Trophoblast cell (in vitro differentiated cells and primary cell): ENCODE data around the gene NEU3.

Experiments
- DNase-seq, 2 donors: peaks; one replicate each; pipeline ENCODE4 v3.0.0-alpha.2; 2016
- H2AFZ ChIP-seq: 2 replicates; pipeline ENCODE4 v1.6.1; 2013; ENCODE audit warnings: low read length, moderate library complexity, mild to moderate bottlenecking; ENCODE audit not compliant: insufficient read depth, poor library complexity
- H2AK5ac ChIP-seq: 2 replicates; pipeline ENCODE4 v1.6.1; 2013; ENCODE audit warnings: mild to moderate bottlenecking, low read length
- H2BK120ac ChIP-seq: 2 replicates; pipeline ENCODE4 v1.6.1; 2013; ENCODE audit warnings: low read length, mild to moderate bottlenecking, moderate library complexity; ENCODE audit not compliant: insufficient read depth, poor library complexity
- H2BK12ac ChIP-seq: 2 replicates; pipeline ENCODE4 v1.6.1; 2013; ENCODE audit warnings: mild to moderate bottlenecking, low read length, moderate library complexity
- H2BK5ac ChIP-seq: 2 replicates; pipeline ENCODE4 v1.6.1; 2013; ENCODE audit warnings: low read length, low read depth, moderate library complexity, mild to moderate bottlenecking; ENCODE audit not compliant: poor library complexity
- H3K14ac ChIP-seq: 2 replicates; pipeline ENCODE4 v1.6.1; 2013; ENCODE audit warnings: mild to moderate bottlenecking, low read length
- H3K18ac ChIP-seq: 2 replicates; pipeline ENCODE4 v1.6.1; 2013; ENCODE audit warnings: mild to moderate bottlenecking, low read length
- H3K23ac ChIP-seq: 2 replicates; pipeline ENCODE4 v1.6.1; 2013; ENCODE audit warnings: low read length
- H3K27ac ChIP-seq: 2 replicates; pipeline ENCODE4 v1.5.1; 2013; ENCODE audit warnings: low read depth, mild to moderate bottlenecking, inconsistent platforms, low read length, moderate library complexity
- H3K27me3 ChIP-seq: 2 replicates; pipeline ENCODE4 v1.6.1; 2013; ENCODE audit warnings: inconsistent platforms, mild to moderate bottlenecking, low read length, moderate library complexity; ENCODE audit not compliant: insufficient read depth
- H3K36me3 ChIP-seq, 2 experiments: 1 replicate in 1 of 2; 2 replicates in 1 of 2; pipeline ENCODE4 v1.6.1; 2013; ENCODE audit warnings: low read length in 2 of 2, mild to moderate bottlenecking in 2 of 2, moderate library complexity in 1 of 2; ENCODE audit not compliant: insufficient read depth in 2 of 2, control insufficient read depth in 1 of 2
- H3K4ac ChIP-seq: 2 replicates; pipeline ENCODE4 v1.6.1; 2013; ENCODE audit warnings: low read depth, mild to moderate bottlenecking, low read length, moderate library complexity
- H3K4me1 ChIP-seq, 2 experiments: 1 replicate in 1 of 2; 2 replicates in 1 of 2; pipeline ENCODE4 v1.6.1; 2013; ENCODE audit warnings: low read length in 2 of 2, mild to moderate bottlenecking in 2 of 2, moderate library complexity in 1 of 2; ENCODE audit not compliant: insufficient read depth in 2 of 2, control insufficient read depth in 1 of 2
- H3K4me2 ChIP-seq: 2 replicates; pipeline ENCODE4 v1.6.1; 2013; ENCODE audit warnings: inconsistent platforms, mild to moderate bottlenecking, low read length, moderate library complexity
- H3K4me3 ChIP-seq: 2 replicates; pipeline ENCODE4 v1.5.1; 2013; ENCODE audit warnings: mild to moderate bottlenecking, low read depth, low read length, inconsistent platforms
- H3K79me1 ChIP-seq: one replicate; pipeline ENCODE4 v1.6.1; 2013; ENCODE audit warnings: low read length
- H3K79me2 ChIP-seq: 2 replicates; pipeline ENCODE4 v1.6.1; 2013; ENCODE audit warnings: low read length, mild to moderate bottlenecking; ENCODE audit not compliant: control insufficient read depth, insufficient read depth, poor library complexity
- H3K9ac ChIP-seq: 2 replicates; pipeline ENCODE4 v1.6.1; 2013; ENCODE audit warnings: mild to moderate bottlenecking, low read length
- H3K9me3 ChIP-seq: 2 replicates; pipeline ENCODE4 v1.6.1; 2013; ENCODE audit warnings: low read depth, mild to moderate bottlenecking, control low read depth, inconsistent platforms, low read length; ENCODE audit not compliant: insufficient read depth
- H4K12ac ChIP-seq: 2 replicates; pipeline ENCODE4 v1.6.1; 2013; ENCODE audit warnings: low read depth, mild to moderate bottlenecking, low read length, moderate library complexity
- H4K8ac ChIP-seq: 2 replicates; pipeline ENCODE4 v1.6.1; 2013; ENCODE audit warnings: low read depth, mild to moderate bottlenecking, low read length, moderate library complexity
- H4K91ac ChIP-seq: one replicate; pipeline ENCODE4 v1.6.1; 2013; ENCODE audit warnings: low read depth, mild to moderate bottlenecking, low read length, moderate library complexity
- WGBS: extraction: QIAGEN DNeasy Blood & Tissue Kit; methylation state at CpG from one replicate; pipeline ENCODE4 v1.1.7; 2013; ENCODE audit warnings: missing lambda C conversion rate; ENCODE audit not compliant: insufficient read length, insufficient coverage; ENCODE audit errors: extremely low coverage; 5-methylcytosine and 5-hydroxymethylcytosine counted together

The NEU3 gene

GRCh38 chr11:74990941-74991340 is 2.2 kb downstream of the NEU3 start:
- Histone ChIP-seq H2BK5ac (no peak overlapping the region), H3K27me3 (no peaks in the 10 kb centered on the region), H3K4me1 (peaks cover 0 to 4% of the 10 kb centered on the region in 2 experiments), H3K27ac (no peak overlapping the region), H2BK12ac (no peak overlapping the region), H4K91ac (no peak overlapping the region), H3K79me1 (peaks cover 3% of the 10 kb centered on the region), H3K14ac (no peak overlapping the region), H3K4me2 (no peak overlapping the region), H3K18ac (no peak overlapping the region), H3K4ac (no peak overlapping the region), H3K4me3 (no peak overlapping the region), H4K12ac (no peak overlapping the region), H3K79me2 (peaks cover 2% of the 10 kb centered on the region), H4K8ac (no peak overlapping the region), H3K9ac (no peak overlapping the region), H3K36me3 (peaks cover 4 to 9% of the 10 kb centered on the region in 2 experiments), H2AK5ac (no peak overlapping the region), H3K9me3 (no peaks in the 10 kb centered on the region), H3K23ac (no peak overlapping the region), H2AFZ (no peak overlapping the region), H2BK120ac (no peak overlapping the region)
- no CpG with 5 or more reads among the region's 1 CpG for WGBS
- no peak for DNase-seq

GRCh38 chr11:74992852-74993251 is 4.1 kb downstream of the NEU3 start:
- WGBS = no CpG with 5 or more reads among the region's 5 CpGs
- H4K91ac ChIP-seq = no peak overlapping the region
- H2AFZ ChIP-seq = no peak overlapping the region
- H3K23ac ChIP-seq = no peak overlapping the region
- H2AK5ac ChIP-seq = no peak overlapping the region
- H3K9ac ChIP-seq = no peak overlapping the region
- H4K8ac ChIP-seq = no peak overlapping the region
- H3K4ac ChIP-seq = no peak overlapping the region
- no peak overlapping the region for H3K4me3 ChIP-seq
- no peak overlapping the region for H2BK5ac ChIP-seq
- H3K27me3 ChIP-seq = no peaks in the 10 kb centered on the region
- H3K4me1 ChIP-seq = peaks cover 0 to 4% of the 10 kb centered on the region in 2 experiments
- no peak overlapping the region for H4K12ac ChIP-seq
- H3K4me2 ChIP-seq = no peak overlapping the region
- peaks cover 3% of the 10 kb centered on the region for H3K79me1 ChIP-seq
- H3K18ac ChIP-seq = no peak overlapping the region
- H2BK12ac ChIP-seq = no peak overlapping the region
- no peak overlapping the region for H3K14ac ChIP-seq
- H3K27ac ChIP-seq = no peak overlapping the region
- no peaks in the 10 kb centered on the region for H3K9me3 ChIP-seq
- peaks cover 4 to 9% of the 10 kb centered on the region in 2 experiments for H3K36me3 ChIP-seq
- H3K79me2 ChIP-seq = peaks cover 2% of the 10 kb centered on the region
- H2BK120ac ChIP-seq = no peak overlapping the region
- no peak for DNase-seq

GRCh38 chr11:75000975-75001354 is 12.2 kb downstream of the NEU3 start:
- Histone ChIP-seq H4K12ac (no peak overlapping the region), H3K27me3 (no peaks in the 10 kb centered on the region), H4K91ac (no peak overlapping the region), H2BK12ac (no peak overlapping the region), H3K9me3 (no peaks in the 10 kb centered on the region), H2BK120ac (no peak overlapping the region), H3K4me3 (no peak overlapping the region), H2BK5ac (no peak overlapping the region), H3K79me1 (no peaks in the 10 kb centered on the region), H3K18ac (no peak overlapping the region), H3K27ac (no peak overlapping the region), H3K79me2 (no peaks in the 10 kb centered on the region), H3K14ac (no peak overlapping the region), H4K8ac (no peak overlapping the region), H3K4ac (no peak overlapping the region), H3K23ac (no peak overlapping the region), H3K4me2 (no peak overlapping the region), H3K9ac (no peak overlapping the region), H2AFZ (no peak overlapping the region), H3K4me1 (no peaks in the 10 kb centered on the region), H2AK5ac (no peak overlapping the region), H3K36me3 (peaks cover 7 to 8% of the 10 kb centered on the region in 2 experiments)
- no peak for DNase-seq
- WGBS = no CpG with 5 or more reads among the region's 3 CpGs

- H2BK12ac ChIP-seq = no peak overlapping the region
- no peak overlapping the region for H3K4me3 ChIP-seq
- no peak overlapping the region for H3K4me2 ChIP-seq
- H3K79me2 ChIP-seq = no peaks in the 10 kb centered on the region
- no peaks in the 10 kb centered on the region for H3K27me3 ChIP-seq
- H3K18ac ChIP-seq = no peak overlapping the region
- no peak overlapping the region for H4K8ac ChIP-seq
- H3K79me1 ChIP-seq = no peaks in the 10 kb centered on the region
- WGBS = no CpG with 5 or more reads among the region's 3 CpGs
- H4K91ac ChIP-seq = no peak overlapping the region
- H3K14ac ChIP-seq = no peak overlapping the region
- DNase-seq = peak in 1 of 2 donors; percentile 67
- H3K23ac ChIP-seq = no peak overlapping the region
- H4K12ac ChIP-seq = no peak overlapping the region
- H2AFZ ChIP-seq = no peak overlapping the region
- no peak overlapping the region for H3K9ac ChIP-seq
- no peaks in the 10 kb centered on the region for H3K9me3 ChIP-seq
- peaks cover 11 to 14% of the 10 kb centered on the region in 2 experiments for H3K36me3 ChIP-seq
- H3K27ac ChIP-seq = no peak overlapping the region
- H2AK5ac ChIP-seq = no peak overlapping the region
- H3K4me1 ChIP-seq = no peaks in the 10 kb centered on the region
- no peak overlapping the region for H3K4ac ChIP-seq
- H2BK5ac ChIP-seq = no peak overlapping the region
- H2BK120ac ChIP-seq = no peak overlapping the region
These were observed 13.0 kb downstream of the NEU3 start for GRCh38 chr11:75001686-75002085.
